HG03280 (cell line): Measurements from ENCODE around the gene NFATC1.

ENCODE experiments used
- ATAC-seq: cut with Tn5 transposase; IDR thresholded peaks from one replicate; pipeline ENCODE4 v1.9.1; 2021; ENCODE audit warnings: mild to moderate bottlenecking, moderate library complexity; ENCODE audit not compliant: unreplicated experiment

The NFATC1 gene

GRCh38 chr18:79453816-79454735 is 58.3 kb downstream of the NFATC1 start:
- no peak for ATAC-seq

- no peak for ATAC-seq
Measured at GRCh38 chr18:79455261-79455660, 59.5 kb downstream of the NFATC1 start.

- ATAC-seq = no peak
Measured at GRCh38 chr18:79456105-79456980, 60.6 kb downstream of the NFATC1 start.

- ATAC-seq = no peak
Measured at GRCh38 chr18:79457239-79457638, 61.5 kb downstream of the NFATC1 start.

GRCh38 chr18:79457652-79458051 is 61.9 kb downstream of the NFATC1 start:
- ATAC-seq = no peak

- no peak for ATAC-seq
Measured at GRCh38 chr18:79458131-79458838, 62.6 kb downstream of the NFATC1 start.

- no peak for ATAC-seq
Measured at GRCh38 chr18:79458917-79459803, 63.4 kb downstream of the NFATC1 start.

GRCh38 chr18:79459946-79460480 is 64.3 kb downstream of the NFATC1 start:
- ATAC-seq = no peak

- peak; percentile 70 for ATAC-seq
Measured at GRCh38 chr18:79460481-79461300, 65.0 kb downstream of the NFATC1 start.

- no peak for ATAC-seq
Measured at GRCh38 chr18:79461627-79462026, 65.9 kb downstream of the NFATC1 start.

- ATAC-seq = no peak
Measured at GRCh38 chr18:79463424-79463960, 67.8 kb downstream of the NFATC1 start.

GRCh38 chr18:79465392-79465991 is 69.8 kb downstream of the NFATC1 start:
- ATAC-seq = peak; percentile 75

GRCh38 chr18:79466591-79466990 is 70.9 kb downstream of the NFATC1 start:
- ATAC-seq = peak; percentile 57

- ATAC-seq = no peak
Measured at GRCh38 chr18:79467126-79467525, 71.4 kb downstream of the NFATC1 start.

- no peak for ATAC-seq
Measured at GRCh38 chr18:79468119-79468789, 72.5 kb downstream of the NFATC1 start.

- ATAC-seq = no peak
Measured at GRCh38 chr18:79469309-79469708, 73.6 kb downstream of the NFATC1 start.

GRCh38 chr18:79469751-79470505 is 74.2 kb downstream of the NFATC1 start:
- no peak for ATAC-seq
